ENCODE data around the gene GALNT17.

Gene GALNT17

DNA sequence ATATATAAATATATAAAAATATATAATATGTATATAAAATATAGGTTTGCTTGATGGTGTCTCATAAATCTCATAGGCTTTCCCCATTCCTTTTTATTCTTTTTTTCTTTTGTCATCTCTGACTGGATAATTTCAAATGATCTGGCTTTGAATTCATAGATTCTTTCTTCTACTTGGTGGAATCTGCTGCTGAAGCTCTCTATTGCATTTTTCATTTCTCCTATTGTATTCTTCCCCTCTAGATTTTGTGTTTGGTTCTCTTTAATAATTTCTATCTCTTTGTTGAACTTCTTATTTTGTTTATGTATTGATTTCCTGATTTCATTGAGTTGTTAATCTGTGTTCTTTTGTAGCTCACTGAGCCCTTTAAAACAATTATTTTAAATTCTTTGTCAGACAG lies 629.4 kb downstream of the GALNT17 start:
- H2AFZ ChIP-seq (ENCODE audit: low read depth, low read length) = no peak overlapping the region
- H3K27me3 ChIP-seq (ENCODE audit: insufficient read depth, low read length) = no peaks in the 10 kb centered on the region
- peaks cover 3% of the 10 kb centered on the region for H3K9me3 ChIP-seq (ENCODE audit: low read length)
- H3K36me3 ChIP-seq (ENCODE audit: insufficient read depth, low read length) = no peaks in the 10 kb centered on the region
- H3K4me3 ChIP-seq (ENCODE audit: low read length) = no peak overlapping the region
- H3K4me1 ChIP-seq (ENCODE audit: insufficient read depth, low read length) = no peaks in the 10 kb centered on the region

Measured in neuron (in vitro differentiated cells).